HUES48 (cell line): ENCODE data around the gene BEST4.

ENCODE experiments used
- H3K27ac ChIP-seq: one replicate; pipeline ENCODE4 v1.7.0; 2013; ENCODE audit warnings: low read depth, low read length, inconsistent platforms
- H3K27me3 ChIP-seq: 2 replicates; pipeline ENCODE4 v1.6.1; 2013; ENCODE audit warnings: mild to moderate bottlenecking, low read length; ENCODE audit not compliant: control insufficient read depth, insufficient read depth
- H3K36me3 ChIP-seq: 2 replicates; pipeline ENCODE4 v1.6.1; 2013; ENCODE audit warnings: low read length; ENCODE audit not compliant: control insufficient read depth, insufficient read depth
- H3K4me1 ChIP-seq: 2 replicates; pipeline ENCODE4 v1.6.1; 2013; ENCODE audit warnings: mild to moderate bottlenecking, low read length; ENCODE audit not compliant: control insufficient read depth, insufficient read depth
- H3K4me3 ChIP-seq: 2 replicates; pipeline ENCODE4 v1.5.1; 2013; ENCODE audit warnings: mild to moderate bottlenecking, low read depth, low read length
- H3K9ac ChIP-seq: 2 replicates; pipeline ENCODE4 v1.6.1; 2013; ENCODE audit warnings: mild to moderate bottlenecking, low read depth, low read length, moderate library complexity
- H3K9me3 ChIP-seq: 2 replicates; pipeline ENCODE4 v1.6.1; 2013; ENCODE audit warnings: low read length; ENCODE audit not compliant: control insufficient read depth, insufficient read depth

BEST4 gene

GRCh38 chr1:44784094-44785028, 3.6 kb downstream of the BEST4 start:
- H3K4me3 ChIP-seq = peak overlapping the region; percentile 50
- peaks cover 9% of the 10 kb centered on the region for H3K27me3 ChIP-seq
- H3K36me3 ChIP-seq = peaks cover 12% of the 10 kb centered on the region

DNA sequence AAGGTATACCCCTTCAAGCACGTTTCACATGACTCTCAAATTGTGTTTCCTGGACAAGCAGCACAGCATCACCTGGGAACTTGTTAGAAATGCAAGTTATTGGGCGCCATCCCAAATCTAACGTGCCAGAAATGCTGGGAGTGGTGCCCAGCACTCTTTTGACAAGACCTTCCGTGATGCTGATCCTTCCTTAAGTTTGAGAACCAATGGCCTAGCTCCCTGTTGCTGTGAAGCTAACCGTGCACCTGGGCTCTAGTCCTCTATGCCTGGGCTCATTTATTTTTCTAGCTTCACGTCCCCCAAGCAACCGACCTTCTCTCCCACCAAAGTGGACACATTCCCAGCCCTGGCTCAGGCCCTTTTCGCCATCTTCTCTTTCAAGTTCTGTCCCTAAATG, 4.3 kb downstream of the BEST4 start:
- H3K36me3 ChIP-seq = peaks cover 18% of the 10 kb centered on the region
- H3K9me3 ChIP-seq = no peaks in the 10 kb centered on the region
- H3K4me3 ChIP-seq = peak overlapping the region; percentile 50
- no peak overlapping the region for H3K9ac ChIP-seq
- peaks cover 22% of the 10 kb centered on the region for H3K4me1 ChIP-seq
- H3K27me3 ChIP-seq = peaks cover 9% of the 10 kb centered on the region
- no peak overlapping the region for H3K27ac ChIP-seq

More at GRCh38 chr1:44784094-44785028, 3.6 kb downstream of the BEST4 start:
- Histone ChIP-seq H3K9me3 (no peaks in the 10 kb centered on the region), H3K4me1 (peaks cover 22% of the 10 kb centered on the region), H3K9ac (peak overlapping the region; percentile 19; the same call in 1 of the 2 replicates), H3K27ac (no peak overlapping the region)

- Histone ChIP-seq H3K9me3 (no peaks in the 10 kb centered on the region), H3K4me1 (peaks cover 12% of the 10 kb centered on the region), H3K36me3 (peaks cover 47% of the 10 kb centered on the region), H3K27me3 (peaks cover 6% of the 10 kb centered on the region), H3K9ac (no peak overlapping the region), H3K27ac (no peak overlapping the region), H3K4me3 (no peak overlapping the region)
Measured at GRCh38 chr1:44780583-44781121, 7.3 kb downstream of the BEST4 start.

DNA sequence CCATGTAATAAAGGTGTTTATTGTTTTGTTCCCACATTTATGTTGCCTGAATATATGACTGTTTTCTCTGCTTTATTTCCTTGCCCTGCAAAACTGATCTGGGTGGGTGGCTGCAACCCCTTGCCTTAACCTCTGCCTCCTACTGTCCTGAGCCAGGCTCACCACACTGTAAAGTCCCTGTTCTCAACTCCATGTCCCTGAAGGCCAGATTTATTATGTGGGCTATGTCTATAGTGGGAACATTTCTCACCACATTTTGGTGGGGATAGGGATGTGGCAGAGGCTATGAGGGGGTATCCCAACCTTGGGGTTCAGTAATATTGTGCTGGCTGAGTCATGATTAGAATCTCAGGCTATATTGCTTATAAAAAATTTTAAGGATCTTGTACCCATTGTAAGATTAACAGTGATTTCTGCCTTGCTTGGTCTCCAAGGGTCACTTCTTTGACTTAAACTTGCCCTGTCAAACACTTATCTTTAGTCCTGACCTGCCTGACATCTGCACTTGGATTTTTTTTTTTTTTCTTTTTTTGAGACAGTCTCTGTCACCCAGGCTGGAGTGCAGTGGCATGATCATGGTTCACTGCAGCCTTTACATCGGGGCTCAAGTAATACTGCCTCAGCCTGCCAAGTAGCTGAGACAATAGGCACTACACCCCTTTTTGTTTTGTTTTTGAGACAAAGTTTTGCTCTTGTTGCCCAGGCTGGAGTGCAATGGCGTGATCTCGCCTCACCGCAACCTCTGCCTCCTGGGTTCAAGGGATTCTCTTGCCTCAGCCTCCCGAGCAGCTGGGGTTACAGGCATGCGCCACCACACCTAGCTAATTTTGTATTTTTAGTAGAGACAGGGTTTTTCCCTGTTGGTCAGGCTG, 9.0 kb downstream of the BEST4 start:
- H3K4me1 ChIP-seq = peaks cover 5% of the 10 kb centered on the region; the same call in 1 of the 2 replicates
- H3K27me3 ChIP-seq = no peaks in the 10 kb centered on the region; the same call in 1 of the 2 replicates
- H3K27ac ChIP-seq = no peak overlapping the region
- H3K36me3 ChIP-seq = peaks cover 47% of the 10 kb centered on the region
- H3K9me3 ChIP-seq = no peaks in the 10 kb centered on the region
- H3K4me3 ChIP-seq = no peak overlapping the region
- H3K9ac ChIP-seq = no peak overlapping the region

- Histone ChIP-seq H3K4me3 (peak overlapping the region; percentile 97; the same call in 1 of the 2 replicates), H3K27me3 (no peaks in the 10 kb centered on the region), H3K36me3 (peaks cover 47% of the 10 kb centered on the region), H3K9me3 (no peaks in the 10 kb centered on the region), H3K4me1 (no peaks in the 10 kb centered on the region), H3K27ac (peak overlapping the region; percentile 95), H3K9ac (no peak overlapping the region)
Measured at GRCh38 chr1:44777969-44778635, 9.9 kb downstream of the BEST4 start.

GRCh38 chr1:44777547-44777946, 10.4 kb downstream of the BEST4 start:
- Histone ChIP-seq H3K27ac (peak overlapping the region; percentile 95), H3K4me1 (no peaks in the 10 kb centered on the region), H3K36me3 (peaks cover 47% of the 10 kb centered on the region), H3K27me3 (no peaks in the 10 kb centered on the region), H3K9ac (peak overlapping the region; percentile 18; the same call in 1 of the 2 replicates), H3K9me3 (no peaks in the 10 kb centered on the region), H3K4me3 (peak overlapping the region; percentile 97)

DNA sequence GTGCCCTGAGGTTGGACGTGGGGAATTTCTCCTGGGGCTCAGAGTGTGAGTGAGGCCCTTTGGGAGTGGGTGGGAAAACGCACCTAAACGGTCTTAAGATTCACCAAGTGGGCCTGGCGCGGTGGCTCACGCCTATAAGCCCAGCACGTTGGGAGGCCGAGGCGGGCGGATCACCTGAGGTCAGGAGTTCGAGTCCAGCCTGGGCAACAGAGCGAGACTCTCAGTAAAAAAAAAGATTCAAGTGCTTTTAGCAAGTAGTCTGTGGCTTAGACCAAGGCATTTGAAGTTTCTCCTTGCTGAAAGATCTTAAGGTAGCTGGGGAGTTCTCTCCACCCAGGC, 11.3 kb downstream of the BEST4 start:
- Histone ChIP-seq H3K27ac (peak overlapping the region; percentile 95), H3K27me3 (no peaks in the 10 kb centered on the region), H3K36me3 (peaks cover 47% of the 10 kb centered on the region), H3K9ac (peak overlapping the region; percentile 99), H3K9me3 (no peaks in the 10 kb centered on the region), H3K4me3 (peak overlapping the region; percentile 97), H3K4me1 (no peaks in the 10 kb centered on the region)

GRCh38 chr1:44775930-44776729, 11.8 kb downstream of the BEST4 start:
- Histone ChIP-seq H3K27me3 (no peaks in the 10 kb centered on the region), H3K27ac (peak overlapping the region; percentile 95), H3K4me1 (no peaks in the 10 kb centered on the region), H3K4me3 (peak overlapping the region; percentile 97), H3K9ac (peak overlapping the region; percentile 99), H3K36me3 (peaks cover 45% of the 10 kb centered on the region), H3K9me3 (no peaks in the 10 kb centered on the region)

- peaks cover 42% of the 10 kb centered on the region for H3K36me3 ChIP-seq
- no peaks in the 10 kb centered on the region for H3K4me1 ChIP-seq
- H3K4me3 ChIP-seq = peak within 1 kb of the TSS; percentile 97
- H3K9me3 ChIP-seq = no peaks in the 10 kb centered on the region
- no peaks in the 10 kb centered on the region for H3K27me3 ChIP-seq
- H3K9ac ChIP-seq = peak within 1 kb of the TSS; percentile 99
- H3K27ac ChIP-seq = peak within 1 kb of the TSS; percentile 95
Measured at GRCh38 chr1:44775078-44775929, 12.7 kb downstream of the BEST4 start, which contains the start of gene RPS8. TSS of gene RPS8 (plus strand) at chr1:44775540. CDS start at chr1:44775597, 57 bp downstream.
